HG03342 (cell line): Measurements from ENCODE around the gene RASGRF2.
"Not testable (repeated sequence)": the region's sequence is repeated elsewhere in the genome, so short reads cannot be mapped to it uniquely, and the experiment has no call there.

Experiments used
- ATAC-seq: cut with Tn5 transposase; IDR thresholded peaks from one replicate; pipeline ENCODE4 v1.9.1; 2021; ENCODE audit warnings: mild to moderate bottlenecking, moderate library complexity; ENCODE audit not compliant: unreplicated experiment

Gene RASGRF2

GRCh38 chr5:81265101-81265500, 304.9 kb downstream of the RASGRF2 start:
- no peak for ATAC-seq

DNA sequence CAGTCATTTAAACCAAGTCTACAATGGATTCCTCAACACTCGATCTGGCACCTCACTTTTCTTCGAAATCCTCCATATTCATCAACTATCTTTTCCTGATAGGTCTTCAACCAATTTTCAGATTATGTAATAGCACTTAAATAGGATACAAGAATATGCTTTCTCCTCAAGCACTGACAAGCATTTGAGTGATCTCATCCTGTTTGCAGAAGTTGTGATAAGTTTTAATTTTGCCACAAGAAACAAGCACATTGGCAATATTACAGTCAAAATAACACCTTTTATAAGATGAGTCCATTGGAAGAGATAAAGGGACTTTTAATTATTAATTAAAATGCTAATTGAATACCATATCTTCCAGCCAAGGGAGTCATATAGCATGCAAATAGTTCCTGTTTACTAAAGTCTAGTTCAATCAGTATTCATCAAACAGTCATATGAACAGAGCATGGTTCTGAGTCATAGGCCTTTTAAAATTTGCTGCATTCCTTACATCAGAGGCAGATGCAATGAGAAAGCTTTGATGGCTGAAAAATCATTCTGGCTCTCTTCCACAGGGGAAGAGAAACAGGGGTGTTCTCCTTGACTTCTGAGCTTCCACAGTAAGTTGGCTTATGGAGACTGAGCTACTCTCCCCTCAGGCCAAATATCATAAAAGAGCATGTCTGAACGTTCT, 308.5 kb downstream of the RASGRF2 start:
- ATAC-seq = no peak

GRCh38 chr5:81269751-81270393, 309.7 kb downstream of the RASGRF2 start:
- ATAC-seq = no peak

- not testable (repeated sequence) for ATAC-seq
Observed at GRCh38 chr5:81270394-81271027, 310.3 kb downstream of the RASGRF2 start.
